ACHN (cell line): ENCODE results near the gene CHTF18.

Experiments used
- DNase-seq: peaks from one replicate; pipeline ENCODE4 v3.0.0-alpha.2; 2015
- in situ Hi-C: cut with HindIII; loops from 2 replicates; pipeline ENCODE4 v1.10.0; 2017; ENCODE audit warnings: low sequenced_read_pairs, low pct_ligation_motif_present, low pct_unique_long_range_greater_than_20kb

The CHTF18 gene

DNA sequence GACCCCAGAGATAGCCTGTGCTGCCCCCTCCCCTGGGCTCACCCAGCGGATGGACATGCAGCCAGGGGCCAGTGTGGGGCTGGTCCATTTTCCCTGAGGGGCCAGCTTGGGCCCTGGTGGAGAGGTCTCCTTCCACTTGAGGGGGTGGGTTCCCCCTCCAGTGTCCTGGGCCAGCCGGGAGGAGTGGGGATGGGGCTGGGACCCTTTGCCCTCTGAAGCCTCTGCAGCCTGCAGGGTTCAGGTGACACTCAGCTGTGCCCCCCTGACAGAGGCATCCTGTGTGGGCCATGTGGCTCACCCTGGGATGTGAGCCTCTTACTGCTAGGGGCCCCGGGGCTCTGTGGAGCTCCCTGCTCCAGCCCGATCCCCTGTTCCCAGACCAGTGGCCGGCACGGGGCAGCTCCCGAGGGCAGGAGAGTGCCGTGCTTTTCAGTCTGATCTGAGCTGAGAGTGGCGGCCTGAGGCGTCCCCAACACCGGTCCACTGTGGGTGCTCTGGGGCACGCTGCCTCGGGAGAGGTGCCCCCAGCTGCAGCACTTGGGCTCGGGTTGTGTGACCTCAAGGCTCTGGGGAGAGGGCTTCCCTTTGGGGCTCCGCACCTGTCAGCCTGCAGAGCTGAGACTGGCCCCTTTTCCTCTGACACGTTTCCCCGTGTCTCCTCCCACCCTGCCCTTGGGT, 12.6 kb downstream of the CHTF18 start:
- no peak for DNase-seq
- in situ Hi-C loops, result no loop called here

DNA sequence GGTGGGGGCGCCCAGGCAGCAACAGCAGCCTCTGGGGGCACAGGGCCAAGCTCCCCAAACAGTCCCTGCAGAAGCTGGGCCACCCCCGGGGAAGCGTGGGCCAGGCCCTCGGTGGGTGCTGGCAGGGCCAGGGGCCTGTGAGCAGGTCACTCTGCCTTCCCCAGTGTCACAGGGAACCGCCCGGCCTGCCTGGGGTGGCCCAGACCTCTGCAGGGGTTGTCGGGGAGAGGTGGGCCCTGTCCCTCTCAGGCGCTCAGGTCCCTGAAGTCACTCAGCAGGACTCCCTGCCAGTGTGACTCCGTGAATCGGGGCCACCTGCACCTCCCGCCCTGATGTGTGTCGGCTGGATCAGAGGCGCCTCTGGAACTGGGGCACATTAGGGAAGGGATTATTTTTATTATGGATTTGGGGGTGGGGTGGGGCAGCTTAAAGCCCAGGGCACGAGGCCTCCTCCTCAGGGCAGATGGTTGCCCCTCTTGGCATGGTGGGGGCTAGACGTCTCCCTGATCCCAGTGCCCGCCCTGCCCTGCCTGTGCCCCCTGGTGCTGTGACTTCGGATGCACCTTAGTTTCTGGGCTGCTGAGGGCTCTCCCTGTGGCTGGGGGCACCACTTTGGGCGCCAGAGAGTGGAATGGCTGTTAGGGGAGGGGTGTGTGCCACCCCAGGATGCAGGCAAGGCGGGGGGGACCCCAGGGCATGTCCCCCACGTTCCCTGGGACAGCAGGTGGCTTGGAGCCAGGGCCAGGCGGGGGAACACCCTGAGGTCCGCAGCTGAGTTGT, 13.4 kb downstream of the CHTF18 start:
- no peak for DNase-seq
- in situ Hi-C loops, result no loop called here

DNA sequence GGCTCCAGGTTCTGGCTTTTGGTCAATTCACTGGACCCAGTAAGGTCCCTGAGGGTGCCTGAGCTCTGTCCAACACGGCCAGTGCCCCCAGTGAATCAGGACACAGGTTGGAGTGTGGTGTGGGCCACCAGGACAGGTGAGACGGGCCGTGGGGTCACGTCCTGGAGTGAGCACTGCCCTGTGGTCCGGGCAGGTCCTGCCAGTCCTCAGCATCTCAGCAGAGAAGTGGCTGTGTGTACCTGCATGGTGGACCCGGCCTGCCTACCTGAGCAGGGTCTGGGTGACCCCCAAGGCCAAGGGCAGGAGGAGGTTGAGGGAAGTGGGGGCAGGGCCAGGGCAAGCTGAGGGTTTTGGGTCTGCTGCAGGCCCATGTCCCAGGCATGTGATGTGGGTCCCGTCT, 14.0 kb downstream of the CHTF18 start:
- in situ Hi-C loops, result no loop called here
- no peak for DNase-seq

- in situ Hi-C loops, result no loop called here
- no peak for DNase-seq
Observed at GRCh38 chr16:802914-803753, 14.7 kb downstream of the CHTF18 start.

- in situ Hi-C loops, result no loop called here
- DNase-seq, result no peak
Observed at GRCh38 chr16:803754-804080, 15.3 kb downstream of the CHTF18 start.

DNA sequence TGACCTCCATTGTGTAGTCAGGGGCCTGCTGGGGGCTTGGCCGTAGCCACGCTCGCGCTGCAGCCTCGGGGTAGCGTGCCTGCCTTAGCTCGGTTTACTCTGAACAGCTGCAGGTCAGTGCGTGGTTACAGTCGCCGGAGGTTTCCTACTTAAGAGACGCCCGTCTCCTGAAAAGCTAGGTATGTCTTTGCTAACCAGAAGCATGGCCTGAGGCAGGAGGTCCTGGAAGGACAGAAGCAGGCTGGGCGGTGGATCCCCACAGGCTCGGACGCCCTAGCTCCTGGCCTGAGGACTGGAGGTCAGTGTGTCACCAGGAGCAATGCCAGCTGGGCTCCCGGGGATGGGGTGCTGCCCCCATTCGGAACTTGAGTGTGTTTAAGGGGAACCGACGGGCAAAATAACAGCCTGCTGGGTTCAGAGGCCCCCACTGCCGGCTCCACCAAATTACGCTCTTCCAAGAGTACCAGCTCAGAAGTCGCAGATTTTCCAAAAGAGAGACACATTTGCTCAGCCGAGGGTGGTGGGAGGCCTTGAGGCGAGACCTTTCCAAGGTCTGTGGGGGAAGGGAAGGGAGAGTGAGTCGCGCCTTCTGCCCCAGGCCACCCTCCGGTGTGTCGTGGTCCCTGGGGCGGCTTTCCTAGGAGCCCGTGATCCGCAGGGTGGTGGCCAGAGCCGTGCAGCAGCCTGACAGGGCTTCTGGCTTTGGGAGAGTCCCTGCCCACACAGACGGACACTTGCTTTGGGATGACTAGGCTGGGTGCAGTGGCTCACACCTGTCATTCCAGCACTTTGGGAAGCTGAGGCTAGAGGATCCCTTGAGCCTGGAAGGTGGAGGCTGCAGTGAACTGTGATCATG, 16.0 kb downstream of the CHTF18 start:
- no peak for DNase-seq
- in situ Hi-C loops, result no loop called here

DNA sequence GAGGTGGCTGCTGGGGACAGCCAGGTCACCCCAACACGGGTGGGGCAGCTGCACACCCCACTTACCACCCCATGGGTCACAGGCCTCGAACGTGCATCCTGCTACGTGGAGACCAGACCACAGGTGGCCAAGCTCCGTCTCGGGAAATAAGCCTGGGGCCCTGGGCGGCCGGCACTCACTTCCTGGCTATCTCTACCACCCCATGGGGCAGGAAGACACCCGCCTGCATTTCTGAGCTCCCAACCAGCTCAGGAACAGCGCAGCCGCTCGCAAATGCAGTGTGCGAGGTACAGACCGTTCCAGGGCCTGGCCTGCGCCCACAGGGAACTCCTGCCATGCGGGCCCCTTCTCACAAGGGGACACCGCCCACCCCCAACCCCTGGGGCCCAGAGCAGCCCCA, 17.1 kb downstream of the CHTF18 start:
- in situ Hi-C loops, result no loop called here
- no peak for DNase-seq

DNA sequence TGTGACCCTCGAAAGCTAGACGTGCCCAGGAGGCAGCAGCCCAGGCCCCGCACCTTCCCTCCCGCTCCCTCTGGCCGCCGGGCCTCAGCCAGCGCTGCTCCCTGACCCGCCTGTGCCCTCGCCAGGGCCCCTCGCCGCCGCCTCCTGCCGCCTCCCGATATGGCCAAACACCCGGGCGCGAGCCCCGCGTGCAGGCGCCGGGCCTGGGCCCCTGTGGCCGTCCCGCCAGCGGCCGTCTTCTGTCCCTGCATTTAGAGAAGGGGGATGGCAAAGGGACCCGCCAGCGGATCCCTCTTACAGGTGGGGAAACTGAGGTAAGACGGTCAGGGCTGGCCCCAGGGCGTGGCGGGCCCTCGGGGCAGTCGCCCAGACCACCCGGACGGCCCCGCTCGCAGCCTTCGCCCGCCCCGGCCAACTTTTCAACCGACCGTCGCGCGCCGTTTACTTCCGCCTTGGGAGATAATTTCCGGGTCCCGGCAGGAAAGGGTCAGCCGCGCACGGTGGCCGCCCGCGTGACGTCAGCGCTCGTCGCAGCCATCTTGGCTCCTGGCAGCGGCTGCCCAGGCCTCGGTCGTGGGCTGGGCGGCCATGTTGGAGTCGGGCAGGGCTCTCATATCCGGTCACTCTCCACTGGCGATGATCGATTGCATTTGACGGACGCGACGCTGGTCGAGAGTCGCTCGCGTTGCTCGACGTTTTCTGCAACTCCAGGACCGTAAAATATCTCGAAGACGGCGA, 19.1 kb downstream of the CHTF18 start:
- in situ Hi-C loops, result no loop called here
- DNase-seq, result peak; percentile 97

GRCh38 chr16:808085-808386, 19.6 kb downstream of the CHTF18 start:
- DNase-seq, result no peak
- in situ Hi-C loops, result no loop called here

DNA sequence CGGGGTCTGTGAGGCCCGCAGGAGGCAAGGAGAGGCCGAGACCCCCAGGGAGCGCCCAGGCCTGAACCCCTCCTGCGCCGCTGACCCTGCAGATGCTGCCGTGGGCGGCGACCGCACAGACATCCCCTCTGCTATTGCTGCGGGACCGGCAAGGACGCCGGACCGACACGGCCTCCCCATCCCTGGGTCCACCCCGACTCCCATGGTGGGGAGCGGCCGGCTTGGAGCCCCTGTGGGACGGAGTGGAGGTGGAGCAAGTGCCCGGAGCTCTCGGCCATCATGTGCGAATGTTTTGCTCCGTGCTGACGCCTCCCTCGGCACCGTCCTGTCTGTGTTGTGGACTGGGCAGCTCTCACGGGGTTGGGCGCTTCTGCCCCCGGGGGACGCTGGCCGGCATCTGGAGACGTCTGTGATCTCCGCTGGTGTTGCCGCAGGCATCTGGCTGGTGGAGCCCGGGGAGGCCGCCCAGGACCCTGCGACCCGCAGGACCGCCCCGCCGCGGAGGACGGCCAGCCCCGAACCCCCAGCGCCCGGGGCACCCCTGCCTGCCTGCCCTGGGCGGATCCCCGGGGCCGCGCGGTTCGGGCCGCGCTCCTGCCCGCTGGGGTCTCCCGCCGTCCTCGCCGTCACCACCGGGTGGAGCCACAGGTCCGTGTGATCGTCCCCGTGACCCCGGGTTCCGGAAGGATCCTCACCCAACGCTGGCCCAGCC, 24.9 kb downstream of the CHTF18 start:
- DNase-seq, result peak; percentile 30
- in situ Hi-C loops, result no loop called here

DNA sequence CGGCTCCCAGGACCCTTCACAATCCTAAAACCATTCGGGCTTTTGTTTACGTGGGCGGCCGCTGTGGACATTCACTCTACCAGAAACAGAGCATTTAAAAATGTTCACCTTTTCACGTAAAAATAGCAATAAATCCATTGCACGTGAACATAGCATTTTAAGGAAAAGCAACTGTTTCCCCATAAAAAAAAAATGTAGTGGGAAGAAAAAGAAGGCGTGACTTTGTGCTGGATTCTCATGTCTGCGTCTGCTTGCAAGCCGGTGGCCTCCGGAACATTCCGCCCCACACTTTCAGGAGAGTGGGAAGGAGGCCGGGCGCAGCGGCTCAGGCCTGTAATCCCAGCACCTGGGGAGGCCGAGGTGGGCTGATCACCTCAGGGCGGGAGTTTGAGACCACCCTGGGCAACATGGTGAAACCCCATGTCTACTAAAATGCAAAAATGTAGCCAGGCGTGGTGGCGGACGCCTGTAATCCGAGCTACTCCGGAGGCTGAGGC, 25.5 kb downstream of the CHTF18 start:
- in situ Hi-C loops, result no loop called here
- DNase-seq, result no peak

- in situ Hi-C loops, result no loop called here
Observed at GRCh38 chr16:814974-815373, 26.6 kb downstream of the CHTF18 start.

DNA sequence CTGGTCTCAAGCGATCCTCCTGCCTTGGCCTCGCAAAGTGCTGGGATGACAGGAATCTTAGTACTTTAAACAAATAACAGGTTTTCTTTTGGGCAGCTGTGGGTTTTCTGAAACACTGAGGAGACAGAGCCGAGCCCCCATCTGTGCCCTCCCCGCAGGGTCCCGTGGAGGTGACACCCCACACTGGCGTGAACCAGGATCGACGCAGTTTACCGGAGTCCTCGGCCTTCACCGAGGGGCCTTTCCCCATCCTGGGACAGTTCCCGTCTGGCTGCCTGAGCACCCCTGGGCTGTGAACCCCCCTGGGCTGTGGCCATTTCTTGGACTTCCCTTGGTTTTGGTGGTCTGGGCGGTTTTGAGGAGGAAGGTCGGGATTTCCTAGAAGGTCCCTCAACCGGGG, 27.4 kb downstream of the CHTF18 start:
- in situ Hi-C loops, result no loop called here
- DNase-seq, result no peak

More at GRCh38 chr16:814974-815373, 26.6 kb downstream of the CHTF18 start:
- DNase-seq, result peak; percentile 64

DNA sequence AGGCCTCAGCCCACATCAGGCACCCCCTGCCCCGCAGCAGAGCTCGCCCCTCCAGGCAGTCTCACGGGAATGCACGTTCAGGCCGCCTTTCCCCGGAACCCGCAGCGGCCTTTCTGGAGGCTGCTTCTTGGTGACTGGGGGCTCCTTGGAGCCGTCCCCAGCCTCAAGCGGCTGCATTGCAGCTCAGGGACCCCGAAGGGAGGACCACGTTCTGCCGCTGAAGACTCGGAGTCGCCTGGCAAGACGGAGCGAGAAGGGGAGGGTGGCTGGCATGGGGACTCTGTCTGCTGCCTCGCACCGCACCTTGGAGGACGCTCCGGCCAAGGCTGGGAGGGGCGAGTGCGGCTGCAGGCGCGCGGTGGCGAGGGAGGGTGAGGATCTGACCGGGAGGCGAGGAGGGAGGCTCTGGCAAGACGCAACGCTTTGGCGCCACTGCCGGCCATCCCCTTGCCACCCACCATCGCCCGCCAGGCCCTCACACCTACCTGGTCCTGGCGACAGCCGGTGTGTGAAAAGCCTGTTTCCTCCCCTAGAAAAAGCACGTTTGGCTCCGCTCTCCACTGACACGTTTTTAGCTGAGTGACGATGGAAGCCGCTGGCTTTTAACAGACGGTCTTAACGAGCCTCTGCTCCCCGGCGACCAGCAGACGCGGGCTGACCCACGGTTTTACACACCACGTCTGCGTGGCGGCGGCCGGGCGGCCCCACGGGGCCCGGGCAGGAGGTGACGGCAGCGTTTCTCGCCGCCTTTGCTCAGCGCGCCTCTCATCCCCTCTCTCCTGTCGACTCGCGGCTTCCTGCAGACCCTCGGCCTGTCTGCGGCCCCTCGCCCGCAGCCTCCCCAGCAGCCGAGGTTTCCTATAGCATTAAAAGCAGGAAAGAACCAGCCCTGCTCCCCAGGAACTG, 28.8 kb downstream of the CHTF18 start:
- DNase-seq, result no peak
- in situ Hi-C loops, result no loop called here

- no peak for DNase-seq
- in situ Hi-C loops, result no loop called here
Observed at GRCh38 chr16:818132-818531, 29.7 kb downstream of the CHTF18 start.

GRCh38 chr16:818592-818991, 30.2 kb downstream of the CHTF18 start:
- no peak for DNase-seq
- in situ Hi-C loops, result no loop called here
